IPS DF 19.7 (cell line): Measurements from ENCODE around the gene CDCA5.

Experiments used
- DNase-seq: peaks from one replicate; pipeline ENCODE4 v3.0.0-alpha.2; 2013; ENCODE audit warnings: low read depth, low spot score

Gene CDCA5

DNA sequence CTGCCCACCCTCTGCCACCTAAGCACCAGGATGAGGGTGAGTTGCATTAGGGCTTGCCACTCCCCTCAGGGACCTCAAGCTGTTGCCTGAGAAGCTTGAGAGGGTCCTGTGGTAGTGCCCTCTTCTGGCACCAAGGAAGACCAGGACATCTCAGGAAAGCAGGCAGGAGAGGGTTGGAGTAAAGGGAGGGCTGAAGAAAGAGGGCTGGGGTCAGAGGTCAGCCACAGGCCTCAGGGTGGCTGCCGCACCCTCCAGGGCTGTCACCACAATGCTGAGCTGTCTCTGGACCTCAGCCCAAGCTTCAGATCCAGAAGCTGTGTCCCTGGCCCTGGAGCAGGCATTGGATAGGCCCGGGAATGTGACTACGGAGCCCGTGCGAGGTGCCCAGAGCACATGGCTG is 38.8 kb downstream of the CDCA5 start:
- DNase-seq, result no peak

DNA sequence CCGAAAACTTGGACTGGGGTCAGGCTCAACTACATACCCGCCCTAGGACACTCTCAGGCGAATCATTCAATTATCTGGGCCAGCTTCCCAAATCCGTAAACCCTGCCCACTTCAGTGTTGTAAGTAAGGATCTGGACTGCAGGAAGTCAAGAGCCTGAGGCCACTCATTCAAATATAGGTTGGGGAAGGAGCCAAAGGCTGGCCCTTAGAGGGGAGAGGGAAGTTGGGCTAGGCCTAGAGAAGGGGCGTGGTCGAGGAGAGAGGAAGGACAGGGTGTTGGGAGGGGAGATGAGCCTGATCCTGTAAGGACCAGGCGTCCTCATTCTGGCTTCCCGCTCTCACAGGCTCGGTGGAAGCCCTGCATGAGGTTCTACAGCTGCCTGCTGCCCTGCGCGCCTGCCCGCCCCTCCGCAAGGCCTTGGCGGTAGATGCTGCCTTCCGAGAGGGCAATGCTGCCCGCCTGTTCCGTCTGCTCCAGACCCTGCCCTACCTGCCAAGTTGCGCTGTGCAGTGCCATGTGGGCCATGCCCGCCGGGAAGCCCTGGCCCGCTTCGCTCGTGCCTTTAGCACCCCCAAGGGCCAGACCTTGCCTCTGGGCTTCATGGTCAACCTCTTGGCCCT is 39.8 kb downstream of the CDCA5 start:
- DNase-seq, result no peak

DNA sequence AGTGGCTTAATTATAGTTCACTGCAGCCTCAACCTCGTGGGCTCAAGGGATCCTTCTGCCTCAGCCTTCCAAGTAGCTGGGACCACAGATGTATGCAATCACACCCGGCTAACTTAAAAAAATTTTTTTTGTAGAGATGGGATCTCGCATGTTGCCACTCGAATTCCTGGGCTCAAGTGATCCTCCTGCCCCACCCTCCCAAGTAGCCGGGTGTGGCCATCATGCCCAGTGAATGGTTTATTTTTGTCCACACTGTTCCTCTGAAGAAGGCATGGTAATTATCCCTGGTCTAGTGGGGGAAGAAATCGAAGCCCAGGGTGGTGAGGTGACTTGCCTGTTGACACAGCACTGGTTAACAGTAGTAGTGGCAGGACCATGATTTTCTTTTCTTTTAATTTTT is 40.9 kb downstream of the CDCA5 start:
- no peak for DNase-seq

DNA sequence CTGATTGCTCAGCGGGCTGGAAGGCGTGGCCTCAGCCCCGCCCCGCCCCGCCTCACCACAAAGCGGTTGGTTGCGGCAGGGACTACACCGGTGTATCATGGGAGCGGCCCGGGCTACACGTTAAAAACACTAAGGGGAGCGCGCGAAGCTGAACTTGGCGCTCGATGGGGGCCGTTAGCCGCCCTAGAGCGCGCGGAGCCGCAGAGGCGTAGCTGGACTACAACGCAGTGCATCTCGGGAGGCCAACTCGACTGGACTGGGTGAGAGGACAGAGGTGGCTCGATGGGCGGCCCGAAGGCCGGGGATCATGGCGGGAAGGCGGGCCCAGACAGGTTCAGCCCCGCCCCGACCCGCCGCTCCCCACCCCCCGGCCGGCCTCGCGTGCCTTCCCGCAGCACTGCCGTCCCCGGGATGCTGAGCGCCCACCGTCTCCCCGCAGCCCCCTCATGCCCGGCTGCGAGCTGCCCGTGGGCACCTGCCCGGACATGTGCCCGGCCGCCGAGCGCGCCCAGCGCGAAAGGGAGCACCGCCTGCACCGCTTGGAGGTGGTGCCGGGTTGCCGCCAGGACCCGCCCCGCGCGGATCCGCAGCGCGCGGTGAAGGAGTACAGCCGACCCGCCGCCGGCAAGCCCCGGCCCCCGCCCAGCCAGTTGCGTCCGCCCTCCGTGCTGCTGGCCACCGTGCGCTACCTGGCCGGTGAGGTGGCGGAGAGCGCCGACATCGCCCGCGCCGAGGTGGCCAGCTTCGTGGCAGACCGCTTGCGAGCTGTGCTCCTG is 42.8 kb downstream of the CDCA5 start, which contains the start of gene SAC3D1:
TSS of gene SAC3D1 (plus strand) at position 364 of the 776 bp plus-strand sequence. CDS start at position 447, 83 bp downstream.
- peak; percentile 91 for DNase-seq

DNA sequence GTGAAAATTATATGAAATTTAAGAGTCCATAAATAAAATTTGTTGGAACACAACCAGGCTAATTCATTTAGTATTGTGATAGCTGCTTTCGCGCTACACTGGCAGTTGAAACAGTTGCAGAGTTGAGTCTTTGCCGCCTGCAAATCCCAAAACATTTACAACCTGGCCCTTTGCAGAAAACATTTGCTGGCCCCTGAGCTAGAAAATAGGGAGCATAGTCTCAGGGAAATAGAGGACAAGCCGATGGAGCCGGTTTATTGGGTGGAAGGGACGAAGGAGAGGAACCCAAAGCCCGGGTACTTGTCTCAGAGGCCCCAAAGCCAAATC is 43.4 kb downstream of the CDCA5 start:
- no peak for DNase-seq

DNA sequence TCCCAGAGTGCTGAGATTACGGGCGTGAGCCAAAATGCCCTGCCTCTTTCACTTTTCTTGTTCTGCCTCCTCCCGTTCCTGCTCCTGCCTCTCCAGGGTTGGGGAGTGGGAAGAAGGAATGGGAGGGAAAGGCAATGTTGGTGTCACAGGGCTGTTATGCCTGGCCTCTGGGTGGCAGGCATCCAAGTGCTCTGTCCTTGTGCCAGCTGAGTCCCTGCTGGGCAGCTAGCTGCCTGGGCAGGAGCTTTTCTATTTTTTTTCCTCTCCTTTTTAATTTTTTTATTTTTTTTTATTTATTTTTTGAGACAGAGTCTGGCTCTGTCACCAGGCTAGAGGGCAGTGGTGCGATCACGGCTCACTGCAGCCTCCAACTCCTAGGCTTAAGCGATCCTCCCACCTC is 46.9 kb downstream of the CDCA5 start:
- no peak for DNase-seq

DNA sequence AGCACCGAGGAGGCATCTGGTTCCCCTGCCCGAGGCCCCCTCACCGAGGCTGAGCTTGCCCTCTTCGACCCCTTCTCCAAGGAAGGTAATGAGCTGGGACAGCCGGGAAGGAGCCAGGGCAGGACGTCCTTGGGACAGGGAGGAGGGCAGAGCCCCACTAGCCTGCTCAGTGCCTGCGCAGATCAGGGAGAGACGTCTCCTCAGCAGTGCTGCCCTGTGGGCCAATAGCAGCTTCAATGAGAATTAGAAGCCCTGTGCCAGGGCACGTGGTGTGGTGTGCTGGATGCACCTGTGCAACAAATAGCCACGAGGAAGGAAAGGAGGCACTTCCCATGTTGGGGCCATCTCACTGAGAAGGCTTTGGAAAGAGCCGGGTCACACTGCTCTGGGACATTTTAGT is 48.3 kb downstream of the CDCA5 start:
- DNase-seq, result no peak

DNA sequence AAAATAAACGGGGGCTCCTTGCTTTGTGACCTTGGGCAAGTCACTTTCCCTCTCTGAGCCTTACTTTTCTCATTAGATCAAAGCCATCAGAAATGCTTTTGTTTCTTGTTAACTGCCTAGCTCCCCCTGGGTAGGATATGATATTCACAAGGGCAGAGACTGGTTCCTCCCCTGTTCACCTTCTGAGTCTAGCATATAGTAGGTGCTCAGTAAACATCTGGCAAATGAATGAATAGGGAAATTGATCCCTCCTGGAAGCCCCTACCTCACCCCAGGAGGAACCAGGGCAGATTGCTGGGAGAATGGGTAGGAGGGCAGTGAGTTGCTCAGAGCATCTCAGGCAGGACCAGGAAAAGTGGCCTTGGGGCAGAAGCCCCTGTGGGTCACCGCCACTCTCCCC is 49.4 kb downstream of the CDCA5 start:
- no peak for DNase-seq

DNA sequence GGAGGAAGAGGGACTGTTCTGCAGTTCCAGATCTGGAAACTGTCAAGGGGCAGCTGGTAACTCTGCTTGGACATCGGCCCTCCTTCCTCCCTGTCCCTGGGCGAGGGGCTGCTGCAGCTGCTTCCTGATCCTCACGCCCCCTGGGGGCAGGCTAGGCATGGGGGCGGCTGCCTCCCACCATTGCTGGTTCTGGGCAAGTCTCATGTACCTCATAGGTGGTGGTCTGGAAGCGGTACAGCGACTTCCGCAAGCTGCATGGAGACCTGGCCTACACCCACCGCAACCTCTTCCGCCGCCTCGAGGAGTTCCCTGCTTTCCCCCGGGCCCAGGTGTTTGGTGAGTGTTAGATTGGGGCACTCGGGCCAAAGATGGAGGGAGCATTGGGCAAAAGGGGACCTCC is 51.6 kb downstream of the CDCA5 start:
- DNase-seq, result no peak
